ENCODE data around the gene MACROH2A2. TPM values are rescaled to one million over a fixed set of nuclear protein-coding genes. Genes with fewer than 3 reads are reported as not detected.

The MACROH2A2 gene
- total RNA-seq, 2 experiments from 2014 or later, result 3.6 to 3.9 TPM

GRCh38 chr10:70084189-70084588, 31.5 kb downstream of the MACROH2A2 start:
- intact Hi-C loops (cut with micrococcal nuclease), result no loop called here
- Mint-ChIP-seq H3K9me3 (no peaks in the 10 kb centered on the region), H3K4me3 (no peak overlapping the region), H3K4me1 (ENCODE audit: low read depth) (no peaks in the 10 kb centered on the region), H3K36me3 (ENCODE audit: low read depth) (no peaks in the 10 kb centered on the region), H3K27me3 (peaks cover 3% of the 10 kb centered on the region), H3K27ac (no peak overlapping the region)
- DNase-seq (no peak), ATAC-seq (no peak)
- TF ChIP-seq, protein P1, sequence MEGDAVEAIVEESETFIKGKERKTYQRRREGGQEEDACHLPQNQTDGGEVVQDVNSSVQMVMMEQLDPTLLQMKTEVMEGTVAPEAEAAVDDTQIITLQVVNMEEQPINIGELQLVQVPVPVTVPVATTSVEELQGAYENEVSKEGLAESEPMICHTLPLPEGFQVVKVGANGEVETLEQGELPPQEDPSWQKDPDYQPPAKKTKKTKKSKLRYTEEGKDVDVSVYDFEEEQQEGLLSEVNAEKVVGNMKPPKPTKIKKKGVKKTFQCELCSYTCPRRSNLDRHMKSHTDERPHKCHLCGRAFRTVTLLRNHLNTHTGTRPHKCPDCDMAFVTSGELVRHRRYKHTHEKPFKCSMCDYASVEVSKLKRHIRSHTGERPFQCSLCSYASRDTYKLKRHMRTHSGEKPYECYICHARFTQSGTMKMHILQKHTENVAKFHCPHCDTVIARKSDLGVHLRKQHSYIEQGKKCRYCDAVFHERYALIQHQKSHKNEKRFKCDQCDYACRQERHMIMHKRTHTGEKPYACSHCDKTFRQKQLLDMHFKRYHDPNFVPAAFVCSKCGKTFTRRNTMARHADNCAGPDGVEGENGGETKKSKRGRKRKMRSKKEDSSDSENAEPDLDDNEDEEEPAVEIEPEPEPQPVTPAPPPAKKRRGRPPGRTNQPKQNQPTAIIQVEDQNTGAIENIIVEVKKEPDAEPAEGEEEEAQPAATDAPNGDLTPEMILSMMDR (IDR thresholded peaks at IDR 0.05), result no peak
- POLR2A ChIA-PET, result no interaction called here
- CTCF ChIA-PET, result interaction anchor here (1.1 to 4.2 kb wide), 3 partner anchors 25 to 280 kb away, joined by 3 to 18 read pairs (median 3); no protein-coding TSS in a partner anchor

- no peaks in the 10 kb centered on the region for H3K36me3 Mint-ChIP-seq (ENCODE audit: low read depth)
- no peak overlapping the region for H3K4me3 Mint-ChIP-seq
- intact Hi-C loops (cut with micrococcal nuclease), result no loop called here
Observed at GRCh38 chr10:70085975-70086613, 33.4 kb downstream of the MACROH2A2 start.

DNA sequence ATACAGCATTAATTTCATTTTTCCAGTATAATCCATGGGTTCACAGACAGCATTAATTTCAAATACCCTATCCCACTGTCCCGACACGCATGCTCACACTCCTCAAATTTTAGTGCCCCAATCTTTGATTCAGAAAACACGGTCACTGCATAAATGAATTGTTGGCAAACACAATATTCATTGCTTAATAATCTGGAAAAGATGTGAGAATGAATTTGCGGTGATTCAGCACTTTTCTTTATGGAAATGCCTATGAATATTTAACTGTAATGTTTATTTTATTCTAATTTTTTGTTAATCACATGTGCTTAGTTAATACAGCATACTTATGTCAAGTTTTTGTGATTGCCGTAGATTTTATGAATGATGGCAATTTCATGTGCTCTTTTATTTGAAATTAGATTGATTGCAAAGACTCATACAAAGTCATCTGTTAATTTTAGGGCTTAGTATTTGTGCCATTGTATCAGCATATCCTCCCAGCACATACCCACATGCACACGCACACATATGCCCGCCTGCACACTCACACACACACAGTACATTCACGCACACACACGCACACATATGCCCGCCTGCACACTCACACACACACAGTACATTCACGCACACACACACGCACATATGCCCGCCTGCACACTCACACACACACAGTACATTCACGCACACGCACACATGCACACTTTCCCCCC, 35.1 kb downstream of the MACROH2A2 start:
- H3K27ac Mint-ChIP-seq, result no peak overlapping the region
- DNase-seq, result no peak
- H3K9me3 Mint-ChIP-seq, result no peaks in the 10 kb centered on the region
- ChIA-PET POLR2A (no interaction called here), CTCF (interaction anchor here (1.0 kb wide), 1 partner anchor 28 kb away, joined by 4 read pairs; no protein-coding TSS in a partner anchor)
- H3K4me1 Mint-ChIP-seq (ENCODE audit: low read depth), result peaks cover 13% of the 10 kb centered on the region
- intact Hi-C loops (cut with micrococcal nuclease), result no loop called here
- H3K27me3 Mint-ChIP-seq, result no peaks in the 10 kb centered on the region
- H3K4me3 Mint-ChIP-seq, result no peak overlapping the region
- ATAC-seq, result no peak
- H3K36me3 Mint-ChIP-seq (ENCODE audit: low read depth), result no peaks in the 10 kb centered on the region
- TF ChIP-seq, protein P1 (IDR thresholded peaks at IDR 0.05), result no peak

More at GRCh38 chr10:70085975-70086613, 33.4 kb downstream of the MACROH2A2 start:
- no peaks in the 10 kb centered on the region for H3K9me3 Mint-ChIP-seq
- ATAC-seq (no peak), DNase-seq (no peak)
- TF ChIP-seq, protein P1 (IDR thresholded peaks at IDR 0.05), result no peak
- H3K27ac Mint-ChIP-seq, result no peak overlapping the region
- CTCF ChIA-PET, result interaction anchor here (4.2 kb wide), 1 partner anchor 31 kb away, joined by 18 read pairs; no protein-coding TSS in a partner anchor
- POLR2A ChIA-PET, result no interaction called here
- no peaks in the 10 kb centered on the region for H3K27me3 Mint-ChIP-seq
- H3K4me1 Mint-ChIP-seq (ENCODE audit: low read depth), result no peaks in the 10 kb centered on the region

GRCh38 chr10:70088308-70088698, 35.7 kb downstream of the MACROH2A2 start:
- DNase-seq, result no peak
- H3K9me3 Mint-ChIP-seq, result no peaks in the 10 kb centered on the region
- H3K4me3 Mint-ChIP-seq, result no peak overlapping the region
- peaks cover 17% of the 10 kb centered on the region for H3K4me1 Mint-ChIP-seq (ENCODE audit: low read depth)
- ATAC-seq, result no peak
- TF ChIP-seq, protein P1 (IDR thresholded peaks at IDR 0.05), result no peak
- H3K27ac Mint-ChIP-seq, result no peak overlapping the region
- ChIA-PET CTCF (interaction anchor here (1.0 kb wide), 1 partner anchor 28 kb away, joined by 4 read pairs; no protein-coding TSS in a partner anchor), POLR2A (no interaction called here)
- intact Hi-C loops (cut with micrococcal nuclease), result no loop called here
- no peaks in the 10 kb centered on the region for H3K36me3 Mint-ChIP-seq (ENCODE audit: low read depth)
- H3K27me3 Mint-ChIP-seq, result no peaks in the 10 kb centered on the region

DNA sequence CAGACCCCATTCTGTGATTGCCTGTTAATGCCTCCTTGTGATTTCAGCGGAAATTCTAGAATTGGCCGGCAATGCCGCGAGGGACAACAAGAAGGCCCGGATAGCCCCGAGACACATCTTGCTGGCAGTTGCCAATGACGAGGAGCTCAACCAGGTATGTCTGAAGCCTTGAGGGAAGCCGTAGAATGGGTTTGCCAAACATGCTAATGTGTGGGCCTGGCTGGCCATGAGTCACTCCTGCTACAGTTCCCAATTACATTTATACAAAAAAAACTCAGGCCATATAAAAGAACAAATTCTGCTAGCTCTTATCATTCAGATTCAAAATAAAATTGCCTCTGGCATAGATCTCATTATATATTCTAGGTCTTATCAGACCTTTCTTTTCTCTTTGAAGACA, 37.4 kb downstream of the MACROH2A2 start:
- Mint-ChIP-seq H3K27ac (no peak overlapping the region), H3K27me3 (no peaks in the 10 kb centered on the region), H3K4me3 (no peak overlapping the region), H3K9me3 (no peaks in the 10 kb centered on the region), H3K4me1 (ENCODE audit: low read depth) (peaks cover 33% of the 10 kb centered on the region), H3K36me3 (ENCODE audit: low read depth) (peaks cover 3% of the 10 kb centered on the region)
- ChIA-PET CTCF (interaction anchor here (0.7 to 1.2 kb wide), 2 partner anchors 18 to 25 kb away, joined by 3 to 4 read pairs; no protein-coding TSS in a partner anchor), POLR2A (no interaction called here)
- TF ChIP-seq, protein P1 (IDR thresholded peaks at IDR 0.05), result no peak
- intact Hi-C loops (cut with micrococcal nuclease), result no loop called here
- DNase-seq (no peak), ATAC-seq (no peak)
